ENCODE measurements around the gene GOLGB1.

DNA sequence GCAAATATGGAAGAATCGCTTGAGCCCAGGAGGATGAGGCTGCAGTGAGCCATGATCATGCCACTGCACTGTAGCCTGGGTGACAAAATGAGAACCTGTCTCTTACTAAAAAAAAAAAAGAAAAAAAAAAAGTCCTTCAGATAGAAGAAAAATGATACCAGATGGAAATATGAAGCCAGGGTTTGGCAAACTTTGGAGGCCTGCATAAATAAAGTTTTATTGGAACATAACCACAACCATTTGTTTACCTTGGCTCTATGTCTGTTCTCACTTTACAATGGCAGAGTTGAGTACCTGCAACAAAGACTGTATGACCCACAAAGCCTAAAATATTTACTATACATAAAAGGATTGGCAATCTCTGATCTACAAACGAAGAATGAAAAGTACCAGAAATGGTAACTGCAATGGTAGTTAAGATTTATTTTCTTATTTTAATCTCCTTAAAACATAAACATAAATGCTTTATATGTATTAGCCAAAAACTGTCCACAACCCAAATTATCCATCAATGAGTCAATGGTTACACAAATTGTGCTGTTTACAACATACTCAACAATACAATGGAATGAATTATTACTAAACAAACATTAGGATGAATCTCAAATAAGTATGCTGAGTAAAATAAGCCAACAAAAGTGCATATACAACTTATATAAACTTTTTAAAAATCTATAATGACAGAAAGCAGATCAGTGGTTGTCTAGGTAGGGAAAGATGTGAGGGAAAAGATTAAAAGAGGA lies 41.8 kb downstream of the GOLGB1 start:
- TF ChIP-seq, protein P1, sequence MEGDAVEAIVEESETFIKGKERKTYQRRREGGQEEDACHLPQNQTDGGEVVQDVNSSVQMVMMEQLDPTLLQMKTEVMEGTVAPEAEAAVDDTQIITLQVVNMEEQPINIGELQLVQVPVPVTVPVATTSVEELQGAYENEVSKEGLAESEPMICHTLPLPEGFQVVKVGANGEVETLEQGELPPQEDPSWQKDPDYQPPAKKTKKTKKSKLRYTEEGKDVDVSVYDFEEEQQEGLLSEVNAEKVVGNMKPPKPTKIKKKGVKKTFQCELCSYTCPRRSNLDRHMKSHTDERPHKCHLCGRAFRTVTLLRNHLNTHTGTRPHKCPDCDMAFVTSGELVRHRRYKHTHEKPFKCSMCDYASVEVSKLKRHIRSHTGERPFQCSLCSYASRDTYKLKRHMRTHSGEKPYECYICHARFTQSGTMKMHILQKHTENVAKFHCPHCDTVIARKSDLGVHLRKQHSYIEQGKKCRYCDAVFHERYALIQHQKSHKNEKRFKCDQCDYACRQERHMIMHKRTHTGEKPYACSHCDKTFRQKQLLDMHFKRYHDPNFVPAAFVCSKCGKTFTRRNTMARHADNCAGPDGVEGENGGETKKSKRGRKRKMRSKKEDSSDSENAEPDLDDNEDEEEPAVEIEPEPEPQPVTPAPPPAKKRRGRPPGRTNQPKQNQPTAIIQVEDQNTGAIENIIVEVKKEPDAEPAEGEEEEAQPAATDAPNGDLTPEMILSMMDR (IDR thresholded peaks at IDR 0.05; ENCODE audit: low read depth, low read length, poor library complexity, severe bottlenecking) = no peak
- no peak for TF ChIP-seq EZH2phosphoT487 (IDR thresholded peaks at IDR 0.05; ENCODE audit: borderline replicate concordance, low read length)
